NAMALWA (cell line): ENCODE data around the gene DBN1.

Experiments used
- DNase-seq: peaks from one replicate; pipeline ENCODE4 v3.0.0-alpha.2; 2015; ENCODE audit warnings: low spot score

DBN1 gene

DNA sequence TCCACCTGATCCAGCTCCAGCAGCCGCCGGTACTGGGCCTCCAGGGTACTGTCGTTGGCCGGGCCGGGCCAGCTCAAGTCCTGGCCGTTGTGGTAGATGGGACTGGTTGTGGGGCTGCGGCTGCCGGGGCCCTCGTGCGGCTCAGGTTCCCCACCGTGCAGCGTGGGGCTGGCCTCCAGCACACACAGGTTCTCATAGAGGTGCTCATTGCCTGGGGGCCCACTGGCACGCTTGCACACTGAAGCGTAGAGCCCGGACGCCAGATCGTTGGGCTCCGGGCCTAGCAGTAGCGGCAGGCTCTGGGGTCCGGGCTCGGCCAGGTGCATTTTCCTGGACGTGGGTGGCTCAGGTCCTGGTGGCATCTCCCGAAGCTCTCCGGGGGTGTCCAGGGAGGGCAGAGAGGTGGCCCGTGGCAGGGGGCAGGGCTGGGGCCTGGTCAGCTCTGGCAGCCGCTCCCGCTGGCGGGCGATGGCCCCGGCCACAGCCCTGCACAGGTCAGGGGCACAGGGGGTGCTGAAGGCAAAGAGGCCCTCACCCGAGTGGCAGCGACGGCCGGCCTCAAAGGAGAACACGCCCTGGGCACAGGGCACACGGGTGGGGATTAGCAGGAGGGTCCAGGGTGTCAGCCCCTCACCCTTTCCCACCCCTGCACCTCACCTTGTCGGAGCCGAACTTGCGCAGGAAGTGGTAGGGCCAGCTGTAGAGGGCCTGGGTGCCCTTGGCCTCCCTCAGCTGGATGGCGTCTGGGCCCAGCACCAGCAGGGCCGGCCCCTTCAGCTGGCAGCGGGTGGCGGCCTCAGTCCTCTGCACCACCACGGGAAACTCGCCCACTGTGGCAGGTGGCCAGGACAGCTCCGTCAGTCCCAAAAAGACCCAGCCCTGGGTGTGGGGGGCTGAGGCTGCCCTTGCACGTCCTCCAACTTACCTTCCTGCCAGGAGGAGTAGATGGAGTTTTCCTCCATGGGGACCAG, 30.9 kb upstream of the DBN1 start:
- DNase-seq = no peak

DNA sequence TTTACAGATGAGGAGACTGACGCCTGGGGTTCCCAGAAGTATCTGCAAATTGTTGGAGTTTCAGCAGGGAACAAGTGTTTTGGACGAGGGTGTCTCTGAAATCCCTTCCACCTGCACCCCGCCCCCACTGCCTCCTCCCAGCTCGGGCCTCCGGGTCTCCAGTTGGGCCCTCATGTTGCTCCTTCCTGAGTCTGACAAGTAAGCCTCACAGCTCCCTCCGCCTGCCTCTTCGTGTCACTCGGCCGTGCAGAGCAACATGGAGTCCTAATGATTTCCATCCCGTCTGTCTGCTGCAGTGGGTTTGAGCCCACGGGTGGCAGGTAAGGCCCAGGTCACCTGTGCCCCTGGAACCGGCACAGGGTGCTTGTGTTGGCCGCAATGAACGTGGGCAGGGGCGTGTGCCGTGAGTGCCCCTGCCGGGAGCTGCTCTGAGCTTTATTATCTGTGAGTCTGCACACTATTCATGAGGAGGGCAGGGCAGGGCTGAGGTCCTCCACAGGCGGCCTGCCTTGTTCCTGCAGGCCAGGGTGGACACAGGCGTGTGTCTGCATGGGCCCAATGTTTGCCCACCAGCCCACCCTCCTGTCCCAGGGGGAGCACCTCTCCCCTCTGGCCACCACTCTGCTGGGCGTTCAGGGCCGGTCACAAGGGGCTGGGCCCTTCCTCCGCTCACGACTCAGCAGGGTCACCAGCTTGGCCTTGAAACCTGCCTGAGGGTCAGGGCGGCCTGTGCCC, 30.1 kb upstream of the DBN1 start:
- no peak for DNase-seq

DNA sequence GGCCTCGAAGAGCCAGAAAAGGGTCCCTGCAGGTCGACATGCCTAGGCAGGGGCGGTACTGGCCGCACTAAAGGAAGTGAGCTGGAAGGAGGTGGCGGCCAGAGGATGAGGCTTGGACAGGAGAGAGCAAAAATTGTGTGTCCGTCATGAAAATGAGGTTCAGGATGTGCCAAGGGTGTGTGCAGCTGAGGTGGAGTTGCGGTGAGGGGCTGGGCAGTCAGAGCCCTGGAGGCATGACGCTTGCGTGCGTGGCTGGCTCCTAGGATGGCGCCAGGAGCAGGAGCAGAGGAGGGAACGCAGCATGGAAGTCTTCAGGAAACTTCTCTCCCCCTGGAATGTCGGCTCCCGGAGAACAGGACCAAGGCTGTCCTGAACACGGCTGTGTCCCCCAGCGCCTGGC, 29.5 kb upstream of the DBN1 start:
- DNase-seq = no peak

DNA sequence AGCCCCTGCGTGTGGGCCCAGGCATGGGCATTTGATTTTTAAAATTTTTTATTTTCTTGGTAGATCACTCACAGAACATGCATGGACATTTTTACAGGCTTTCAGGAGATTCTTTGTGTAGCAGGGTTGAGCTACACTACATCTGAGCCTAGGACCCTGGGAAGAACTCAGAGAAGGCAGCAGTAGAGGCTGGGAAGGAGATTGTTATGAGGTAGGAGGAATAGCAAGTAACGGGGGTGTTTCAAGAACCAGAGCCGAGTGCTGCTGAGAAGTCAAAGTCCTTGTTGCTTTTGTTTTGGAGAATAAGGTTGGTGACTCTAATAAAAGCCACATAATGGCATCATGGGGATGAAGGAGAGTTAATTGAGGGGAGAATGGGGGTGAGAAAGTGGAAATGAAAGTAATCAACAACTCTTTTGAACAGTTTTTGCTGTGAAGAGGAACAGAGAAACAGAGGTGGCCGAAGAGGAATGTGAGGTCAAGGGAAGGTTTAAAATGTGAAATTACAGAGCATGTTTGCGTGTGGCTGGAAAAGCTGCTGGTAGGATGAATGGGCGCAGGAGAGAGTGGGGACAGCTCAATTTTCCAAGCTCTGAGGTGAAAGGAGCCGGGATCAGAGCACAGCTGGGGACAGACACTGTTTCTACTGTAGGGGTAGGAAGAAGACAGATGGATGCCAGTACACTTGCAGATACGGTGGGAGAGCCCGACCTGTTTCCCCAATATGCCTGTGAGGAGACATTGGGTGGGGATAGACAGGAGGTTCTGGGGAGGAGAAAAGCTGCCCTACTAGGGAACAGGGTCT, 28.6 kb upstream of the DBN1 start:
- DNase-seq = peak; percentile 65

DNA sequence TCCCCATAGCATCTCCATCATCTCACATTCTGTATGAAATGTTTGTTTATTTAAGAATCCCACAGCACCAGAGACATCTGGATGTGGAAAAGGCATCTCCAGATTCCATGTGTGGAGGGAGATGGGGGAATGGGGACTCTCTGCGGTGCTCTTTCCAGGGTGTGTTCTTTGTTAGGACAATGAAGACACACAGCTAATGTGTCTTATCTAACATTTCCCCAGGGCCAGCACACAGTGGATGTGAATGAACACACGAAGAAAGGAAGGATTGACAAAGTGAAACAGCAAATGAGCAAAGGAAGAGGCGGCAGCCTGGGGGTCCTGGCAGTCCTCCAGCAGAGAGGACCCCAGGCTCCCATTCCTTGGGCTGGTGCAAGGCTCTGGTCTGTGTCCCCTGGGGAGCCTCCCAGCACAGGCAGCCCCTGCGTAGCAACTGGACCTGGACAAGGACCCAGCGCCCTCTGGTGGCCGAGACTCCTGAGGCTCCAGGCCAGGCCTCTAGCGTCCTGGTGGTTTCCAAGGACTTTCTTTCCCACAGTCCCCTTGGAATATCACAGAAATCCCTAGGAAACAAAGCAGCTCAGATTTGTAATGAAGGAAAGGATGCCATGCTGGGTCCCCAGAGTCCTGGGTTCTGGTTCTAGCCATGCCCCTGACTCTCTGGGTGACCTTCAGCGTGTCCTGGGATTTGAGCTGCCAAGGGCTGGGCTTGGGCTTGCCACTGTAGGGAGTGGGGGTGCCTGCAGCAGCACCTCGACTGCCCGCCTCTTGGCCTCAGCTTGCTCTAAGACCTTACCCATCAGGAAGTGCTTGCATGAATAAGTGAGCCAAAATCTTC, 27.5 kb upstream of the DBN1 start:
- DNase-seq = peak; percentile 78

DNA sequence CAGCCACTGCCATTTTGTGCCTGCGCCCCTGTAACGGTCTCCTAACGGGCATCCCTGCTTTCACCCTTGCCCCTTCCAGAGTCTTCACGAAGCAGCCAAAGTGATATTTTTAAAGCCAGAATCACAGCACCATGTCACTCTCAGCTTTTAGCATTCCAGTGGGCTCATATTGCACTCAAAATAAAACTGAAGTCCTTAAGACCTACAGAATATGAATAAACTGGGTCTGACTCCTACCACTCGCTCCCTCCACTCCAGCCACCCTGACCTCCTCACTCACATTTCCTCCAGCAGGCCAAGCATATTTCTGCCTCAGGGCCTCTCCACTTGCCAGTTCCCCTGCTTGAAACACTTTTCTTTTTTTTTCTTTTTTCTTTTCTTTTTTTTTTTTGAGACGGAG, 26.4 kb upstream of the DBN1 start:
- DNase-seq = no peak

DNA sequence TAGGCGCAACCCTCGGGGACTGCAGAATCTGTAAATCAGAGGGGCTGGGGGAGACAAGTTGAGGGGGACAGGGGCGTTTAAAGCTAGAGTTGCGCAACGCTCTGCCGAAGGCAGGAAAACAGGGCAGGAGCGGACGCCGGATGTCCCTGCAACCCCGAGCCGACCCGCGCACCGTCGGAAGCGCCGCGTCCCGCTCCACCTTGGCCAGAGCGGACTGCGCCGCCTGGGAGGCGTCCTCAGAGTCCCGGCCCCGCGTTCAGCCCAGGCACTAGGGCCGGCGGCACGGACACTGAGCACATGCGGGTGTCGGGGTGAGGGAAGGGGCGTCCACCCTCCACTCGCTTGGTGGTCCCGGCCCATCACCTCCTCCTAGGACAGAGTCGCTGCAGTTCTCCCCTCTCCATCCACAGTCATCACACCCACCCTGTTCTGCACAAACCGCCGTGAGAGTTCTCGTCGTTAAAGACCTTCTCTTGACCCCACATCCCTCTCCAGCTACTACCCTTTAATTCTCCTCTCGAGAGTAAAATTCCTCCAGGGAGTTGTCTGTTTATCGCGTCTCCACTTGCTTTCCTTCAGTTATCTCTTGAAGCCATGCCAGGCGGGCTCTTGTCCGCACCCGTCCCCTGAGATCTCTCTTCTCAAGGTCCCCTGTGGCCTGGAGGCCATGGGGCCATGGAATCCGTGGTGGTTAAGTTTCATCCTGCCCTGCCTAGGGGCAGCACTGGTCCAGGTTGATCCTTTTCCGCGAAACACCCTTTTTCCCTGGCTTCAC, 24.8 kb upstream of the DBN1 start:
- DNase-seq = no peak

DNA sequence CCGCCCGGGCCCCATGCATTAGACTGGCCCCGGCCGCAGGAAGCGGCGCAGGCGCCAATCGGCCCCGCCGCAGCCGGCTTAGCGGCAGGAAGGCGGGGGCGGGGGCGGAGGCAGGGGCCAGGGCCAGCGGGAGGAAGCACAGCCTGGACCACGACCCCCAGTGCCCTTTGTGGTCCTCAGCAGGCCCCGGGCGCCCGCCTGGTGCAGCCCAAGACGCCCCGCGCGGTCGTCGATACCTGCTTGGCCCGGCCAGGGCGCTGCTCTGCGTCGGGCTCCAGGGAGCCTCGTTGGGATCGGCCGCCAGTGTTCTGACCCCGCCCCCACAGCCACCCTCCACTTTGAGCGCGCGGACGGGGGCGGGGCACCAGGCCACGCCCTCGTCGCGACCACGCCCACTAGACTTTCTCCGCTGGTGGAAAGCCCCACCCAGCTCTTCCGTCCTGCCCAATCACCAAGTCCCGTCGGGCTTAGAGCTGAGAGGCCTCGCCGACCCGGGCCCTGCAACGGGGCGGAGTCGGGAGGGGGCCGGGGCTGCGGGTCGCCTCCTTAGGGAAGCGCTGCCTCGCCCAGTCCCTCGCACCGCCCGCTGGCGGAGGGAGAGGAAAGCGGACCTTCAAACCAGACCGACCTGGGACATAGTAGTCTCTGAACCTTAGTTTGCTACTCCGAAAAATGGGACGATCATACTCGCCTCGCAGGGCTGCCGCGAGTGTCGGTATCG, 24.0 kb upstream of the DBN1 start, which contains the start of gene PDLIM7:
Gene PDLIM7 (minus strand): TSS at position 313 of the 721 bp plus-strand sequence. CDS start 1,092 bp downstream, outside the sequence.
- DNase-seq = peak; percentile 95

DNA sequence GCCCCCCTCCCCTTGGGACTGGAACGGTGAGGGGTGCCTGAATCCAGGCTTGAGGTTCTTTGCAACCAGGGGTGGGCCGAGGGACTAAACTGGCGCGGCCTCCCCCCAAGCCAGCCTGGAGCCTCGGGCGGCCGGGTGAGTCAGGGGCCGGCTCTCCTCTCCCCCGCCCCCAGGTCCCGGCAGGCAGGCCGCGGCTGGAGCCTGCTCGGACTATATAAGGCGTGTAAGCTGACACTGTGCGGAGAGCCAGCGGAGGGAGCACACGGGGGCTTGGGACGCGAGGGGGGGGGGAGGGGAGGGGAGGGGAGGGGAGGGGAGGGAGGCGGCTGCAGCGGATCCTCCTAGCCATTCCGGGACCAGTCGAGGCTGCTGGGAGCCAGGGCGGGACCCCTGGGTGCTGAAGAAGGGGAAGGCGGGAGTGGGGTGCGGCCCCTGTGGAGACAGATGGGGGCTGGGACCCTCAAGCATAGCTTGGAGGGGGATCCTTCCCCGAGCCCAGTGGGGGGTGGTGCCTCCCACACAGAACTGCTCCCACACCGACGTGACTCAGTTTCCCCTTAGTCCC, 23.4 kb upstream of the DBN1 start:
- no peak for DNase-seq

DNA sequence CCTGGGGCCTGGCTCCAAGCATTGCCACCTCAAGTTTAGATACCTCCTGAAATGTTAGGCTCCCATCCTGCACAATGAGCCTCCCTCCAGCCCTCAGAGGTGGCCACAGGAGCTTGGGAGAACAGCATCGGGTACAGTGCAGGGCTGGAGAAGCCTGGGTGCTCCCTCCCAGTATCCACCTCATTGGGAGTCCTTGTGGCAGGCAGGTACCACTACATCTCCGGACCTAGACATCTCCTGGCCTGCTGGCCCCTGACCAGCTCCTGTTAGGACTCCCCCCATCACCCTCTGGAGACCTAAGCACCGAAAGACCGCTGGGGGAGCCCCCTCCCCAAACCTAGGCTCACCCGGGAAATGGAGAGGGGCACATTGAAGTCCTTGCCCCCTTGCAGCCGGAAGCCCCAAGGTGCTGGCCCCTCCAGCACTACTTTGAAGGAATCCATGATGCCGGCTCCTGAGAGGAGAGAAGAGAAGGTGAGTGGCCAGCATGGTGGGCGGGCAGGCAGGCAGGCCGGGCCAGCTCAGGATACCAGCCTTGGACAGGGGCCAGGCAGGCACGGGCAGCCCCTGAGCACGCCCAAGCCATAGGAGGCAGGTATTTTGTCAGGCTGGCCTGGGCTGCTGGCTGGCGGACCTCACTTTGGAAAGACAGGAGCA, 22.8 kb upstream of the DBN1 start:
- DNase-seq = no peak

DNA sequence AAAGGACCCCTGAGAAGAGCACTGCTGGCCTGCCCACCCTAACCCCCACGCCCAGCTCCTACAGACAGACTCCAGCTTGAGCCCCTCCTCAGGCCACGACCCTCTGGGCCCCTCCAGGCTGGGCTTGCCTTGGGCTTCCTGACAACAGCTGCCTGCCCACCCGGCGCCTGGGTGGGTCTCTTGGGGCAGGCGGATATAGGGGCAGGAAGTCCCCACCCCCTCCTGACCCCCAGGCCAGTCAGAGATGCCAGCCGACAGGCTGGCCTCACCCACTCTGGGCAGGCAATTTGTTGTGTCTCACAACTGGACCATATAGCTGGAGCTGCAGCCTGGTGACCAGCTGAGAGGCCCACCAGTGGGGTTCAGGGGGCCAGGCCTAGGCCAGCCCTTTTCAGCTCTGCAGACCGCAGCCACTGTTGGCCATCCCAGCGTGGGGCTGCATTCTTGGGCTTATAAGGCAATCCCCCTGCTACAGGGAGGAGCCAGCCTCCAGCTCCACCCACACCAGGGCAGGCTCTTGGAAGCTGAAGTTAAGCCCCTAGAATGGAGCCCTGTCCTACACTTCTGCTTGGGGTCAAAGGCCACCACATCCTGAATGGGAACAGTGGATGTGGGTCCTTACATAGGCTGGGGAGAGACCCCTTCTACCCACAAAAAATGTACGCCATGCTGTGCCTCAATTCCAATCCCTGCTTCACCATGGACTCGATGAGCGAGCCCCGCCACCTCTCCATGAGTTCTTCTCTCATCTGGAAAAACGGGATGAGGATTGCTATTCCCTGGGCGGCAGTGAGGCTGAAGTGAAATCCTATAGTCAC, 22.0 kb upstream of the DBN1 start:
- DNase-seq = peak; percentile 50

DNA sequence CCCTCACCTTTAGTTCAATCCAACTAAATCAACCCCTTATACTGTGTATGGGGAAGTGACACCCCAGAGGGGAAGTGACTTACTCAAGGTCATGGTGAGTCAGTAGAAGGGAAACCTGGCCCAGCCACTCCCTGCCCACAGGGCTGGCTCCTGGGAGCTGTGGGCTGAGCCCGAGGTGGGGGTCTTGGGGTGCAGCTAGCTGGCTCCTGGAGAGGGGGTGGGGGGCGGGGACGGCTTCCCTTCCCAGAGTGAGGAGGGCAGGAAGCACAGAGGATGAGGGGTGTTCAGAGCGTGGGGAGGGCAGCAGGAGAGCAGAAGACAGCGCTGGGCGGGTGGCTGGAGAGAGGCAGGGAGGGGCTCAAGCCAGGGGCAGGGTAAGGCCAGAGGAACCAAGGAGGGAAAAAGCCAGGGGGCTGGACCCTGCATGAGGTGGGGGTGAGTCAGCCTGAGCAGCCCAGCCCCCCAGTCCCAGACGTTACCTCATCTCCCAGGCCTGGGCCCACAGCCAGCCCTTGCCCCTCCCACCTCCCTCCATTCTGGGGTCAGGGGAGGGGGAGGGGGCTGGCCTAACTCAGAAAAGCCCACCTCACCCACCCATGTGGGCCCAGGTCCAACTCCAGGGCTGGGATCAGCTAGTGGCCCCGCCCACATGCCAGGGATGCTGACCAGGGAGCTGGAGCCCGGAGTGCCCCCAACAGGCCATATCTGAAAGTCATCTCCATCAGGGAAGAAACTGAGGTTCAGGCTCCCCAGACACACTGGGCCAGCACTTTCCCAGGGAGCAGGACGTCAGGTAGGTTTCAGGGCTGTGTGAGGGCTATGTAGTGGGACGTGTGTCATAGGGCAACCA, 21.1 kb upstream of the DBN1 start:
- peak; percentile 61 for DNase-seq

DNA sequence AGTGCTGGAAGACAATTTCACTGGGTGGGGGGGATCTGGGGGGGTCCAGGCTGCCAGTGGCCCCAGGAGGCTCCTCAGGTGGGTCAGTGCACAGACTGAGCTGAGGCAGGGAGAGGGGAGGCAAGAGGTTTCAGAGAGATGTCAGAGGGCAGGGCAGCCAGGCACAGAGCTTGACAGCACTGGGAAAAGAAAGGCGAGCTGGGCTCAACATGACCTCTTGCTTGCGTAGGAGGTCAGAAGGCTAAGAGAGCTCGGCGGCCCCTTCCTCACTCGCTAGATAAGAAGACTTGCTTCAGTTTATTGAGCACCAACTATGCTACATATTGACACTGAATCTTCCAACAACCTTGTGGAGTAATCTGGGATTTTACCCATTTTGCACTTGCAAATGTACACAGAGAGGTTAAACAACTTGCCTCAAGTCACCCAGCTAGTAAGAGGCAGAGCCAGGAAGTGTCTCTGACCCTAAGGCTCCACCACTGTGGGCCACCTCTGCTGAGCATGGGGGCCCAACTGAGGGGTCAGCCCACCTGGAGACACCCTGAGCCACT, 20.4 kb upstream of the DBN1 start:
- no peak for DNase-seq

DNA sequence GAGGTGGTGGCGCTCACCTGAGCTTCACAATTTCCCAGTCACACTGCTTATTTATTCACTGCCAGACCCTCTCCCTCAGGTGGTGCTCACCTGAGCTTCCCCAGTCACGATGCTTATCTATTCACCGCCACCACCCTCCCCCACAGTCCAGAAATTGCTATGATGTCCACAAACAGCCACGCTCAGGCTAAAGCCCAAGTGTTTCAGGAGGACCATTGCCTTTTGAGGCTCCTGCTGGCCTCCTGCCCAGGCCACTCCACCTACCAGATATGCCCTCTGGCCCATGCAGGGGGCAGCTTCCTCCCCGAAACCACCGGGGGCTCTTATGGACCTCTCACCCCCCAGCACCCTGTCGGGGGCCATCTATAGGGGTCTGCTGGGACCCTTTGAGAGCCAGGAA, 19.4 kb upstream of the DBN1 start:
- DNase-seq = no peak

DNA sequence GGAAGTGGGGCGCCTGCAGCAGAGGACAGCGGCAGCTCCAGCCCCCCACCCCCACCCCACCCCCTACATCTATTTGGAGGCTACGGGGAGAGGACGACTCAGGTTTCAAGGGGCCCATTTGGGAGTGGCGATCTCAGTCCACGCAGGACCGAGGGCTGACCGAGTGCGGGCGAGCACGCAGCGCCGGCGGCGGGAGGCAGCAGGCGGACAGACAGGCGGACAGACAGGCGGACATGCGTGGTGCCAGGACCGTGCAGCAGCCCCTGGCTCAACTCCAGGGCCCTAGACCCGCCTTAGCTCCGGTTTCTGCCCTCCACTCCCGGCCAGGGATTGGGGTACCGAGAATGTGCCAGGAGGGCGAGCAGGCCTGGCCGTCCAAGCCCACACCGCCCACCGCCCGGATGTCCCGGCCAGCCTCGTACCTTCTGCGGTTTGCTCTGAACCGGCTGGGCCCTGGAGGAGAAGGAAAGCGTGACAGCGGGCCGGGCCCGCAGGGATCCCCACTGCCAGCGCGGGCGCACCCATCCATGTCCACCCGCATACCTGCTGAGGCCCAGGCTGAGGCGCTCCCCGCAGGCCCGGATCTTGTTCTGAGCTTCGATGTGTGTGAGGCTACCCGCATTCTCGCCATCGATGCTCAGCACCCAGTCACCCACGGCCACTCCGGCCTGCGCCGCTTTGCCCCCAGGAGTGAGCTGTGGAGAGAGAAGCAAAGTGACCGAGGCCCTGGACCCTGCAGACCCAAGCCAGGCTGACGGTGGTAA, 18.7 kb upstream of the DBN1 start:
- DNase-seq = no peak

DNA sequence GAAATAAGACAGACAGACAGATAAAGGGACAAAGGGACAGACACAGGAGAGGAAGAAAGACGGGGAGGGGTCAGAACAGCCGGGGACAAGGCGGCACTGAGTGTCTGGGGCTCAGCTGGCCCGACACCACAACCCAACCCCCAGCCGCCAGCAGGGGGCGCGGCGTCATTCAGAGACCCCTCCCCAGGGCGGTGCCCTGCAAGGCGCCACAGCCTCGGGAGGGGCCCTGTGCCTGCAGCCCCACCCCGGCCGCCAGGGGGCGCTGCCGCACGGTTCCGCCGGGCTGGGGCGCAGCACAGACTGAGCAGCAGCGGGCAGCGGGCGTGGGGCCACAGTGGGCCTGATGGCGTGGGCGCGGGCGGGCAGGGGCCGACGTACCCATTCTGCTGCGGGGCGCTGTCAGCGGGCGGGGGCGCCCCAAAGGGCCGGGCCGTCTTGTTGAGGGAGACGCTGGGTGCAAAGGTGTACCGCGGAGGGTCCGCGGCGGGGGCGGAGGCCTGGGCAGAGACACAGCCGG, 18.1 kb upstream of the DBN1 start:
- peak; percentile 76 for DNase-seq
